GM12864 (cell line): Measurements from ENCODE around the gene ZNF84.

Experiments
- DNase-seq: peaks from one replicate; pipeline ENCODE4 v3.0.0-alpha.2; 2011; ENCODE audit warnings: low read depth
- H3K4me3 ChIP-seq: 2 replicates; pipeline ENCODE4 v1.5.1; 2011; ENCODE audit warnings: mild to moderate bottlenecking, low read depth, low read length, control low read depth
- CTCF ChIP-seq: IDR thresholded peaks from 2 replicates; pipeline ENCODE4 v1.5.1; 2011; ENCODE audit warnings: low read depth, mild to moderate bottlenecking, moderate library complexity, low read length, control low read depth, inconsistent platforms; ENCODE audit errors: missing control alignments

ZNF84 gene

GRCh38 chr12:133108150-133108549 is 70.8 kb downstream of the ZNF84 start:
- no peak for TF ChIP-seq CTCF
- DNase-seq, result no peak
- no peak overlapping the region for H3K4me3 ChIP-seq
